KMS-11 (cell line): ENCODE data around the gene PCDH15.

ENCODE experiments used
- H2AFZ ChIP-seq: fragments of 200-600 bp; sonication (generic); 2 replicates; pipeline ENCODE4 v1.6.1; 2016; ENCODE audit warnings: antibody characterized with exemption, mixed run types, low read depth
- H3K27ac ChIP-seq: fragments of 200-600 bp; sonication (generic); 2 replicates; pipeline ENCODE4 v1.6.1; 2016; ENCODE audit warnings: mild to moderate bottlenecking, mixed run types
- H3K27me3 ChIP-seq: fragments of 200-600 bp; sonication (generic); 2 replicates; pipeline ENCODE4 v1.6.1; 2017; ENCODE audit warnings: mild to moderate bottlenecking, low read depth, mixed run types, moderate library complexity; ENCODE audit not compliant: insufficient read depth
- H3K36me3 ChIP-seq: fragments of 200-600 bp; sonication (generic); 2 replicates; pipeline ENCODE4 v1.6.1; 2017; ENCODE audit warnings: mild to moderate bottlenecking, mixed run types; ENCODE audit not compliant: insufficient read depth
- H3K4me1 ChIP-seq: fragments of 200-600 bp; sonication (generic); 2 replicates; pipeline ENCODE4 v1.6.1; 2016; ENCODE audit warnings: mild to moderate bottlenecking, low read depth, mixed run types; ENCODE audit not compliant: poor library complexity, severe bottlenecking
- H3K4me2 ChIP-seq: fragments of 200-600 bp; sonication (generic); 2 replicates; pipeline ENCODE4 v1.7.0; 2016; ENCODE audit warnings: mild to moderate bottlenecking, mixed run types
- H3K4me3 ChIP-seq: fragments of 200-600 bp; sonication (generic); IDR thresholded peaks from 2 replicates; pipeline ENCODE4 v1.6.1; 2017; ENCODE audit warnings: low read depth, low read length, mixed read lengths; ENCODE audit not compliant: insufficient read depth
- H3K79me2 ChIP-seq: fragments of 200-600 bp; sonication (generic); 2 replicates; pipeline ENCODE4 v1.6.1; 2016; ENCODE audit warnings: low read depth, mixed run types; ENCODE audit not compliant: insufficient read depth
- H3K9ac ChIP-seq: fragments of 200-600 bp; sonication (generic); 2 replicates; pipeline ENCODE4 v1.6.1; 2016; ENCODE audit warnings: mild to moderate bottlenecking, mixed run types
- H4K20me1 ChIP-seq: fragments of 200-600 bp; sonication (generic); 2 replicates; pipeline ENCODE4 v1.6.1; 2016; ENCODE audit warnings: mild to moderate bottlenecking, mixed run types; ENCODE audit not compliant: insufficient read depth
- CTCF ChIP-seq: fragments of 200-600 bp; sonication (generic); conservative IDR thresholded peaks from 2 replicates; pipeline ENCODE4 v1.6.1; 2017; ENCODE audit warnings: low read depth, mild to moderate bottlenecking, antibody characterized with exemption, low read length, moderate library complexity, mixed read lengths

Gene PCDH15

GRCh38 chr10:53904506-53905241 lies 896.4 kb downstream of the PCDH15 start:
- Histone ChIP-seq H3K36me3 (no peaks in the 10 kb centered on the region), H2AFZ (no peak overlapping the region), H3K4me1 (no peaks in the 10 kb centered on the region), H3K4me3 (no peak overlapping the region), H3K79me2 (no peaks in the 10 kb centered on the region), H3K27ac (no peak overlapping the region), H3K9ac (no peak overlapping the region), H3K27me3 (no peaks in the 10 kb centered on the region), H4K20me1 (no peaks in the 10 kb centered on the region), H3K4me2 (no peak overlapping the region)
- no peak for TF ChIP-seq CTCF

- H2AFZ ChIP-seq: no peak overlapping the region
- H3K4me1 ChIP-seq: no peaks in the 10 kb centered on the region
- no peak overlapping the region for H3K27ac ChIP-seq
- no peak overlapping the region for H3K4me3 ChIP-seq
- no peak for TF ChIP-seq CTCF
- H3K27me3 ChIP-seq: no peaks in the 10 kb centered on the region
- no peak overlapping the region for H3K9ac ChIP-seq
- H4K20me1 ChIP-seq: no peaks in the 10 kb centered on the region
- no peaks in the 10 kb centered on the region for H3K36me3 ChIP-seq
- H3K79me2 ChIP-seq: no peaks in the 10 kb centered on the region
- no peak overlapping the region for H3K4me2 ChIP-seq
Measured at GRCh38 chr10:53903756-53904155, 897.3 kb downstream of the PCDH15 start.

GRCh38 chr10:53899463-53900160 lies 901.4 kb downstream of the PCDH15 start:
- TF ChIP-seq CTCF: no peak
- no peaks in the 10 kb centered on the region for H4K20me1 ChIP-seq
- no peak overlapping the region for H2AFZ ChIP-seq
- no peak overlapping the region for H3K4me3 ChIP-seq
- H3K27ac ChIP-seq: no peak overlapping the region
- H3K4me1 ChIP-seq: no peaks in the 10 kb centered on the region
- no peaks in the 10 kb centered on the region for H3K36me3 ChIP-seq
- no peak overlapping the region for H3K4me2 ChIP-seq
- no peak overlapping the region for H3K9ac ChIP-seq
- H3K27me3 ChIP-seq: no peaks in the 10 kb centered on the region
- H3K79me2 ChIP-seq: no peaks in the 10 kb centered on the region

GRCh38 chr10:53898532-53898931 lies 902.5 kb downstream of the PCDH15 start:
- Histone ChIP-seq H3K9ac (no peak overlapping the region), H3K27me3 (no peaks in the 10 kb centered on the region), H3K36me3 (no peaks in the 10 kb centered on the region), H3K27ac (no peak overlapping the region), H4K20me1 (no peaks in the 10 kb centered on the region), H3K4me1 (no peaks in the 10 kb centered on the region), H3K4me3 (no peak overlapping the region), H3K79me2 (no peaks in the 10 kb centered on the region), H3K4me2 (no peak overlapping the region), H2AFZ (no peak overlapping the region)
- TF ChIP-seq CTCF: no peak
